ENCODE data around the gene EFCAB8. TPM values are rescaled to one million over a fixed set of nuclear protein-coding genes. Genes with fewer than 3 reads are reported as not detected.
"Not testable (repeated sequence)": the region's sequence is repeated elsewhere in the genome, so short reads cannot be mapped to it uniquely, and the experiment has no call there.

Gene EFCAB8
- total RNA-seq, 8 experiments from 2014 or later: 0.05 to 0.73 (median 0.17) TPM; not detected in 3

DNA sequence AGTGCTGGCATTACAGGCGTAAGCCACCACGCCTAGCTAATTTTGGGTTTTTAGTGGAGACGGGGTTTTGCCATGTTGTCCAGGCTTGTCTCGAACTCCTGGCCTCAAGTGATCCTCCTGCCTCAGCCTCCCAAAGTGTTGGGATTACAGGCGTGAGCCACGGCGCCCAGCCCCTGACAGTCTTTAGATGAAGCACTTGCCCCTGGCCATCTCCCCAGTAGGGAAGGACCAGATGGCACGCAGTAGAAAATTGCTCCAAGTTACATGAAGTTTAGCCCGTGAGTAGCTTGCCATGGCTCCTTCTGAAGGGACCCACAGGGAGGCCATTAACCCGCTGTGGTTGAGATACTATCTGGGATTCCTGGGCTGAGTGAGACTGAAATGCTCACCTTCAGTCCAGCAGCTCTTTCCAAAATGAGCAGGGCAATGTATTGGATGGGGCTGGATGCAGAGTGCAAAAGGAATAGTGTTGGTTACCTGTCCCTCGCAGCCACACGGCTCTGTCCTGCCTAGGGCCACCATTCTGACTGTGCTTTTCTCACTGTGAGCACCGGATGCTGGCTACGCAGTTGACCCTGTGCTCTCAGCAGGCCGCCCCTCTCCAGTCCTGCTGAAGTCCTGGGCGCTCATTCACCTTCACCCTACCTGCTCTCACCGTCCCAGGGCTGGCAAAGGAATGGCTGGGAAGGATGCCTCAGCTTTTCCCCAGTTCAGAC lies 66.9 kb downstream of the EFCAB8 start:
- Histone ChIP-seq H3K4me3 (no peak overlapping the region), H3K4me1 (replicated peaks in 1 of 2) (no peaks in the 10 kb centered on the region), H3K27ac (no peak overlapping the region)
- in situ Hi-C loops (cut with MboI; ENCODE audit: low pct_unique_long_range_greater_than_20kb in 2 of 9, low sequenced_read_pairs in 9 of 9, unreplicated experiment in 9 of 9): no loop called here
- no peak for ATAC-seq (replicated peaks in 6 of 8)
- 33 to 100% (median 74%) methylated on average over 1 to 7 of the region's 17 CpGs; no CpG with 5 or more reads in 3 of the 10 experiments for WGBS, 10 experiments

DNA sequence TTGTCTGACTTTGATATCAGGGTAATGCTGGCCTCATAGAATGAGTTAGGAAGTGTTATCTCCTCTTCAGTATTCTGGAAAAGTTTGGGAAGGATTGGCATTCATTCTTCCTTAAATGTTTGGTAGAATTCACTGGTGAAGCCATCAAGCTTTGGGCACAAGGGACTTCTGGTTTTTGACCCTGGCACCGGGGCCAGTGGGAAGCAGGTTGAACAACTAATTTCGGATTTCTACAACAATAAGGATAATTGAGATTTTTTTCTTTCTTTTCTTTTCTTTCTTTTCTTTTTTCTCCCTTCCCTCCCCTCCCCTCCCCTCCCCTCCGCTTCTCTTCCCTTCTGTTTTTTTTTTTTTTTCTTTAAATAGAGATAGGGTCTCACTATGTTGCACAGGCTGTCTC lies 70.4 kb downstream of the EFCAB8 start:
- WGBS, 10 experiments: 17 to 100% (median 34%) methylated on average over 1 to 2 of the region's 3 CpGs; no CpG with 5 or more reads in 4 of the 10 experiments
- no peak overlapping the region for H3K4me3 ChIP-seq
- H3K4me1 ChIP-seq (replicated peaks in 1 of 2): no peaks in the 10 kb centered on the region
- ATAC-seq (replicated peaks in 6 of 8): no peak
- in situ Hi-C loops (cut with MboI; ENCODE audit: low pct_unique_long_range_greater_than_20kb in 2 of 9, low sequenced_read_pairs in 9 of 9, unreplicated experiment in 9 of 9): no loop called here
- no peak overlapping the region for H3K27ac ChIP-seq

- no peak for ATAC-seq (replicated peaks in 6 of 8)
- H3K4me1 ChIP-seq (replicated peaks in 1 of 2): no peaks in the 10 kb centered on the region
- no peak overlapping the region for H3K27ac ChIP-seq
- in situ Hi-C loops (cut with MboI; ENCODE audit: low pct_unique_long_range_greater_than_20kb in 2 of 9, low sequenced_read_pairs in 9 of 9, unreplicated experiment in 9 of 9): no loop called here
- no peak overlapping the region for H3K4me3 ChIP-seq
- WGBS, 10 experiments: 0 to 86% (median 60%) methylated on average over 1 to 5 of the region's 10 CpGs; no CpG with 5 or more reads in 1 of the 10 experiments
Measured at GRCh38 chr20:32930181-32930580, 71.5 kb downstream of the EFCAB8 start.

GRCh38 chr20:32930701-32931100 lies 72.0 kb downstream of the EFCAB8 start:
- WGBS, 10 experiments: 67 to 100% (median 87%) methylated on average over 1 to 3 of the region's 5 CpGs; no CpG with 5 or more reads in 6 of the 10 experiments
- H3K4me3 ChIP-seq: no peak overlapping the region
- H3K4me1 ChIP-seq (replicated peaks in 1 of 2): no peaks in the 10 kb centered on the region
- in situ Hi-C loops (cut with MboI; ENCODE audit: low pct_unique_long_range_greater_than_20kb in 2 of 9, low sequenced_read_pairs in 9 of 9, unreplicated experiment in 9 of 9): no loop called here
- no peak for ATAC-seq (replicated peaks in 6 of 8)
- H3K27ac ChIP-seq: no peak overlapping the region

GRCh38 chr20:32934580-32934979 lies 75.9 kb downstream of the EFCAB8 start:
- H3K27ac ChIP-seq: no peak overlapping the region
- no peak for ATAC-seq (replicated peaks in 6 of 8)
- H3K4me3 ChIP-seq: no peak overlapping the region
- in situ Hi-C loops (cut with MboI; ENCODE audit: low pct_unique_long_range_greater_than_20kb in 2 of 9, low sequenced_read_pairs in 9 of 9, unreplicated experiment in 9 of 9): no loop called here
- 0 to 80% (median 56%) methylated on average over 1 to 4 of the region's 4 CpGs; no CpG with 5 or more reads in 2 of the 10 experiments for WGBS, 10 experiments
- no peaks in the 10 kb centered on the region for H3K4me1 ChIP-seq (replicated peaks in 1 of 2)

- in situ Hi-C loops (cut with MboI; ENCODE audit: low pct_unique_long_range_greater_than_20kb in 2 of 9, low sequenced_read_pairs in 9 of 9, unreplicated experiment in 9 of 9): no loop called here
- no peak for ATAC-seq (replicated peaks in 6 of 8)
- WGBS, 10 experiments: 44 to 100% (median 87%) methylated on average over 1 to 4 of the region's 4 CpGs; no CpG with 5 or more reads in 3 of the 10 experiments
- no peak overlapping the region for H3K4me3 ChIP-seq
- no peak overlapping the region for H3K27ac ChIP-seq
- no peaks in the 10 kb centered on the region for H3K4me1 ChIP-seq (replicated peaks in 1 of 2)
Measured at GRCh38 chr20:32941155-32941885, 82.6 kb downstream of the EFCAB8 start.

DNA sequence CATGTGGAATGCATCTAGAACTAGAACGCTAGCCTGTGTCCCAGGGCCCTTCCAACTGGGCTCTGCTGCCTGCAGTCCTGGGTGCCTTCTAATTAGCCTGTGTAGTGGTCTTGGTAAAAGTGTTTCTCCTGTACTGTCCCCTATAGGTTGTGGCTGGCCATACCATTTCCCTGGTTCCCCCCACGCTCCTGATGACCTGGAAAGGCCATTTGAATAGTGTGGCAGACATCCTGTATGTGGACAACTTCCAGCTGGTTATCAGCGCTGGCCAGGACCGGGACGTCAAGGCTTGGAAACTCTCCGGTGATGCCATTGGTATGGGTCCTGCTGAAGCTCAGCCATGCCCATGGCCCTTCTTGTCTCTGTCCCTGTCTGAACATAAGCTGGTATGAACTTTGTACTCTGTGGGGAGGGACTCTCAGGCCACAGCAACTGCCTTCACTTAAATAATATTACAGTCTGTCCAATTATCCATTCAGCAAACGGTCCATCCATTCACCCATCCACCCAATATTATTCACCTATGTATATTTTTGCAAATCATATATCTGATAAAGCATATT lies 84.8 kb downstream of the EFCAB8 start:
- WGBS, 10 experiments: 38 to 100% (median 77%) methylated on average over 1 to 6 of the region's 7 CpGs; no CpG with 5 or more reads in 3 of the 10 experiments
- ATAC-seq (replicated peaks in 6 of 8): peak in 1 of 8 experiments; percentile 11
- in situ Hi-C loops (cut with MboI; ENCODE audit: low pct_unique_long_range_greater_than_20kb in 2 of 9, low sequenced_read_pairs in 9 of 9, unreplicated experiment in 9 of 9): no loop called here
- H3K27ac ChIP-seq: no peak overlapping the region
- H3K4me3 ChIP-seq: no peak overlapping the region
- no peaks in the 10 kb centered on the region for H3K4me1 ChIP-seq (replicated peaks in 1 of 2)

DNA sequence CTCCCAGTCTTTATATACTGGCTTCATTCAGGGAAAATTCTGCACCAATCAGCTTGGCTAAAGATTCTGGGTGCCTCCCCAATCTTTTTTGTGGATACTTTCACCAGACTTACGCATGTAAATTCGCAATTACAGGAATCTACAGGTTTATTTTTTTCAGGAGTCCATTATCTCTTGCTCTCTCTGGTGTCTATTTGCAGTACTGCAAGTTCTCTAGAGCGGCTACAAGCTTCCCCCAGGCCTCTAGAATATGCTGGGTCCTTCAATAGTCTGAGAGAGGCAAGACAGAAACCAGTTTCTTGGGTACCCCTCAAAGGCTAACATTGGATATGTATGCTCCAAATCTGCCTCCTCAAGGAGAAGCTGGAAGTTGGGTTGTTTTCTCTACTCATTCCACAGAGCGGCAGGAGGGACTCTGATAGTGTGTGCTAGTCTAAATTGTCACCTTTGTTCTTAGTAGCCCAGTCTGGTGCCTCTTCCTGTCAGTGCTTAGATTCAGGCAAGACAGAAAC lies 87.0 kb downstream of the EFCAB8 start:
- no peak overlapping the region for H3K27ac ChIP-seq
- WGBS, 10 experiments: 0 to 100% (median 44%) methylated on average over 1 to 4 of the region's 4 CpGs; no CpG with 5 or more reads in 1 of the 10 experiments
- H3K4me3 ChIP-seq: no peak overlapping the region
- ATAC-seq (replicated peaks in 6 of 8): peak in 5 of 8 experiments; percentile 21 to 76 (median 67)
- H3K4me1 ChIP-seq (replicated peaks in 1 of 2): peaks cover under 1 to 3% of the 10 kb centered on the region in 2 donors
- in situ Hi-C loops (cut with MboI; ENCODE audit: low pct_unique_long_range_greater_than_20kb in 2 of 9, low sequenced_read_pairs in 9 of 9, unreplicated experiment in 9 of 9): no loop called here

- in situ Hi-C loops (cut with MboI; ENCODE audit: low pct_unique_long_range_greater_than_20kb in 2 of 9, low sequenced_read_pairs in 9 of 9, unreplicated experiment in 9 of 9): no loop called here
- H3K27ac ChIP-seq: no peak overlapping the region
- WGBS, 10 experiments: 0 to 100% (median 75%) methylated on average over 1 of the region's 1 CpG; no CpG with 5 or more reads in 2 of the 10 experiments
- ATAC-seq (replicated peaks in 6 of 8): no peak
- no peak overlapping the region for H3K4me3 ChIP-seq
- peaks cover 3 to 5% of the 10 kb centered on the region in 2 donors for H3K4me1 ChIP-seq (replicated peaks in 1 of 2)
Measured at GRCh38 chr20:32946629-32947028, 87.9 kb downstream of the EFCAB8 start.

DNA sequence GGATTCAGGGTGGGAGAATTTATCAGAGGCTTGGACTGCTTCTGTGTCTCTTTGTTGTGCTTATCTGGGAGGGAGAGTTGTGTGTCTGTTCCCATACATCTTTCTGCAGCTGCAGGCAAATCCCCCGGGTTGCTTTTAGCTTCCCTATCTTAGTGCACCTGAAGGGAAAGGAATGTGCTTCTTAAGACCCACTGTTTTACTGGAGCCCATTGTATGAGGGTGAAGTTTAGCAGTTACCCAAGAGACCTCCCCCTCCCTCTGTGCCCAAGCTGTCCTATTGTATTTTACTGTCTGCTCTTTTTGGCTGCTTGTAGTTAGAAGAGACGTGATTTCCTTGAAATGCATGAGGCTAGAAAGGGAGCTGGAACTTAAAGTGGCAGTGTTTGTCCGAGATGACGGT lies 91.8 kb downstream of the EFCAB8 start:
- in situ Hi-C loops (cut with MboI; ENCODE audit: low pct_unique_long_range_greater_than_20kb in 2 of 9, low sequenced_read_pairs in 9 of 9, unreplicated experiment in 9 of 9); ATAC-seq (replicated peaks in 6 of 8); H3K4me3 ChIP-seq; H3K4me1 ChIP-seq (replicated peaks in 1 of 2); H3K27ac ChIP-seq: not testable (repeated sequence)
- WGBS, 10 experiments: 0 to 24% (median 0%) methylated on average over 1 to 4 of the region's 4 CpGs; no CpG with 5 or more reads in 1 of the 10 experiments

DNA sequence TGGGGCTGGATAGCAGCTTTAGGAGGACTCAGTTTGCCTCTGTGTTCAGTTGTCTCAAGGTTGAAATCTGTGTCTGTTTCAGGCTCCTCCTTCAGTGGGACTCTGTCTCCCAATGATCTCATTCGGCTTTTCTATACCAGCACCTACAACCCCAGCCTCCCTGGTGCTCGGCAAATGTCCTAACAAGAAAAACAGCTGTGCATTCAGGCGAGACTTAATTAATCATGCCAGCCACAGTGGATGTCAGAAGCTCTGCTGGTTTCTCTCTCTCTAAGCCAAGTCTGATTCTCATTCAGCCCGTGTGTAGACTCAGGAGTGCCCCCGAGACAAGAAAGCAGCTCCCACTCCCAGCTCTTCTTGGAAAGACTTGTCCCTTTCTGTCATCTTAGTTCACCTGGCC lies 98.7 kb downstream of the EFCAB8 start:
- Histone ChIP-seq H3K4me1 (replicated peaks in 1 of 2) (no peaks in the 10 kb centered on the region), H3K27ac (no peak overlapping the region), H3K4me3 (no peak overlapping the region)
- peak in 5 of 8 experiments; percentile 17 to 73 (median 51) for ATAC-seq (replicated peaks in 6 of 8)
- 0 to 77% (median 51%) methylated on average over 1 to 5 of the region's 5 CpGs; no CpG with 5 or more reads in 1 of the 10 experiments for WGBS, 10 experiments
- in situ Hi-C loops (cut with MboI; ENCODE audit: low pct_unique_long_range_greater_than_20kb in 2 of 9, low sequenced_read_pairs in 9 of 9, unreplicated experiment in 9 of 9): no loop called here

GRCh38 chr20:32958574-32958973 lies 99.9 kb downstream of the EFCAB8 start:
- Histone ChIP-seq H3K27ac (no peak overlapping the region), H3K4me3 (no peak overlapping the region), H3K4me1 (replicated peaks in 1 of 2) (no peaks in the 10 kb centered on the region)
- no peak for ATAC-seq (replicated peaks in 6 of 8)
- in situ Hi-C loops (cut with MboI; ENCODE audit: low pct_unique_long_range_greater_than_20kb in 2 of 9, low sequenced_read_pairs in 9 of 9, unreplicated experiment in 9 of 9): no loop called here
